ENCODE measurements around the gene ANLN.
A peak's percentile ranks its signal among the peaks of the same experiment; 100 is the strongest.
"Not testable (repeated sequence)": the region's sequence is repeated elsewhere in the genome, so short reads cannot be mapped to it uniquely, and the experiment has no call there.

Gene ANLN, protein sequence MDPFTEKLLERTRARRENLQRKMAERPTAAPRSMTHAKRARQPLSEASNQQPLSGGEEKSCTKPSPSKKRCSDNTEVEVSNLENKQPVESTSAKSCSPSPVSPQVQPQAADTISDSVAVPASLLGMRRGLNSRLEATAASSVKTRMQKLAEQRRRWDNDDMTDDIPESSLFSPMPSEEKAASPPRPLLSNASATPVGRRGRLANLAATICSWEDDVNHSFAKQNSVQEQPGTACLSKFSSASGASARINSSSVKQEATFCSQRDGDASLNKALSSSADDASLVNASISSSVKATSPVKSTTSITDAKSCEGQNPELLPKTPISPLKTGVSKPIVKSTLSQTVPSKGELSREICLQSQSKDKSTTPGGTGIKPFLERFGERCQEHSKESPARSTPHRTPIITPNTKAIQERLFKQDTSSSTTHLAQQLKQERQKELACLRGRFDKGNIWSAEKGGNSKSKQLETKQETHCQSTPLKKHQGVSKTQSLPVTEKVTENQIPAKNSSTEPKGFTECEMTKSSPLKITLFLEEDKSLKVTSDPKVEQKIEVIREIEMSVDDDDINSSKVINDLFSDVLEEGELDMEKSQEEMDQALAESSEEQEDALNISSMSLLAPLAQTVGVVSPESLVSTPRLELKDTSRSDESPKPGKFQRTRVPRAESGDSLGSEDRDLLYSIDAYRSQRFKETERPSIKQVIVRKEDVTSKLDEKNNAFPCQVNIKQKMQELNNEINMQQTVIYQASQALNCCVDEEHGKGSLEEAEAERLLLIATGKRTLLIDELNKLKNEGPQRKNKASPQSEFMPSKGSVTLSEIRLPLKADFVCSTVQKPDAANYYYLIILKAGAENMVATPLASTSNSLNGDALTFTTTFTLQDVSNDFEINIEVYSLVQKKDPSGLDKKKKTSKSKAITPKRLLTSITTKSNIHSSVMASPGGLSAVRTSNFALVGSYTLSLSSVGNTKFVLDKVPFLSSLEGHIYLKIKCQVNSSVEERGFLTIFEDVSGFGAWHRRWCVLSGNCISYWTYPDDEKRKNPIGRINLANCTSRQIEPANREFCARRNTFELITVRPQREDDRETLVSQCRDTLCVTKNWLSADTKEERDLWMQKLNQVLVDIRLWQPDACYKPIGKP

DNA sequence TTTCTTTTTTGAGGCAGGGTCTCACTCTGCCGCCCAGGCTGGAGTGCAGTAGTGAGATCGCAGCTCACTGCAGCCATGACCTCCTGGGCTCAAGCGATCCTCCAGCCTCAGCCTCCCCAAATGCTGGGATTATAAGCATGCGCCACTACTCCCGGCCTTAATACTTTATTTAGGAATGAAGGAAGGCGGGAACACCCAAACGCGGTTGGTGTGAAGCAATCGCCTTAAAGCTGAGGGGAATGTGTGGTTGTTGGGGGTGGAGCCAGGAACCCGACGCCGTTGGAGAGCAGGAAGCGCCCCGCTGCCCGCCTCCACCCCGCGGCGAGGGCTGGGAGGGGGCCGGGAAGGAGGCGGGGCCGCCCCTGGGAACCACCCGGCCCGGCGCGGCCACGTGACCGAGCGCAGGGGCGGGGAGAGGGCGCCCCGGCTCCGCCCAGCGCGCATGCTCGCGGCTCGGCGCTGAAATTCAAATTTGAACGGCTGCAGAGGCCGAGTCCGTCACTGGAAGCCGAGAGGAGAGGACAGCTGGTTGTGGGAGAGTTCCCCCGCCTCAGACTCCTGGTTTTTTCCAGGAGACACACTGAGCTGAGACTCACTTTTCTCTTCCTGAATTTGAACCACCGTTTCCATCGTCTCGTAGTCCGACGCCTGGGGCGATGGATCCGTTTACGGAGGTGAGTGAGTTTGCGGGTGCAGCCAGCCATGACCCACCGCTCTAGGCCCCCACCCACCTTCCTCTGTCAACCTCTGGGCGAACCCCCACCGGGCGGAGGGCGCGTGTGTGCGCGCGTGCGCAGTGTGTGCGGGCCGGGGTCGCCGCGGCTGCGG is at the start of gene ANLN:
Gene ANLN, plus strand, starts transcription at position 492 of the 828 bp plus-strand sequence. Its CDS starts 165 bp downstream, at position 657.
- DNase-seq: peak; percentile 82

DNA sequence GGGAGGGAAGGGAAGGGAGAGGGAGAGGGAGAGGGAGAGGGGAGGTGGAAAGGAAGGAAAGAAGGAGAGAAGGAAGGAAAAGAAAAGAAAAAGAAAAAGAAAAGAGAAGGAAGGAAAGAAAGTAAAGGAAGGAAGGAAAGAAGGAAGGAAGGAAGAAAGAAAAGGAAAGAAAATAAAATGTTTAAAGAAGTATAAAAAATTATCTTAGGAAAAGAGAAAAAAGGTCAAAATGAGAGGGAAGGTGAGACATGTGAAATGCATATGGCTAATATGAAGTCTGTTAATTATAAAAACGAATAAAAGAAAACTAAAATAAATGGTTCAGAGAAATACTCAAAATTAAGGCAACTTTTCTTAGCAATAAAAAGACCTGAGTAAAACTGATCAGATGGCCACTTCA is 46.1 kb upstream of the ANLN start:
- no peak for DNase-seq

DNA sequence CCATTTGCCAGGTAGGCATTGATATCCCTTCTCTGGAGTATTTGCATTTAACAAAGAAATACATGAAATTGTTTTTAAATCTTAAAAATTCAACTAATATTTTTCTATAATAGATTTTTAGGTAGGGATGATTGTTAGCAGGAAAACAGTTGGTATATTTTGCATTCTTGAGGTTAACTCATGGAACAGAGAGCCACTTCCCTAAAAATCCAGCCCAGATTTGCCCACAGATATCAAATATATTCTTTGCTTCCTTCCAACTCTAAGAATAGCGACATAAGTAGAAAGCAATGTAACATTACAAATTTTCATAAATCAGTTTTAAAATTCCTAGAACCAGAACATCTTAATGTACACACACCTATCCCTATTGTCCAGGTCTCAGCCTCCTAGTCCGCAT is 45.0 kb upstream of the ANLN start:
- DNase-seq: no peak

DNA sequence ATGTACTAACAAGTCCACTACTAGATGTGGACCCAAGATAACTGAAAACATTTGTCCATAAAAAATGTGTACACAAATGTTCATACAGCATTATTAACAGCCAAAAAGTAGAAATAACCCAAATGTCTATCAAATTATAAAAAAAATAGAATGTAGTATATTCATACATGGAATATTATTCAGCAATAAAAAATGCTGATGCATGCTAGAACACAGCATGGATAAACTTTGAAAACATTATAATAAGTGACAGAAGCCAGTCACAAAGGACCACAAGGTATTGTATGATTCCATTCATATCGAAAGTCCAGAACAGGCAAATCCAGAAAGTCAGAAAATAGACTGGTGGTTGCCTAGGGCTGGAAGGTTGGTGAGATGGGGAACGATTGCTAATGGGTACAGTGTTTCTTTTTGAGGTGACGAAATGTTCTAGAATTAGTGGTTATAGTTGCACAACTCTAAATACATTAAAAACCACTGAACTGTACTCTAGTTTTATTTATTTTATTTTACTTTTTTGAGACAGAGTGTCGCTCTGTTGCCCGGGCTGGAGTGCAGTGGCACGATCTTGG is 43.3 kb upstream of the ANLN start:
- DNase-seq: no peak

DNA sequence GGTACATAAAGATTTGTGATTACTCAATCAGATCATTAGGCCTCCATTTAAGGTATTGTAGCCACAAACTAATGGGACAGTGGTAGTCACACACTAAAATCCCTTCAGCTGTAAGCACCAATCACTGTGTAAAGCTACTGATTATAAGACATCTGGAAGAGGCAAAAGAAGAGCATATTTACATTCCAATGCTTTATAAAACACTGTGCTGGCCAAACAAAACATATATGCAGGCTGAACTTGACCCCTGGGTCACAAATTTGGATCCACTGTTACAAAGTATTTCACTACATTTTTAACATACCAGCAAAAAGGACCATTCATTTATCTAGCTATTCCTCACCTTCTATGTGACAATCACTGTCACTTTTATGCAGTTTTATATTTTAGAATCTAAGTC is 41.4 kb upstream of the ANLN start:
- no peak for DNase-seq

DNA sequence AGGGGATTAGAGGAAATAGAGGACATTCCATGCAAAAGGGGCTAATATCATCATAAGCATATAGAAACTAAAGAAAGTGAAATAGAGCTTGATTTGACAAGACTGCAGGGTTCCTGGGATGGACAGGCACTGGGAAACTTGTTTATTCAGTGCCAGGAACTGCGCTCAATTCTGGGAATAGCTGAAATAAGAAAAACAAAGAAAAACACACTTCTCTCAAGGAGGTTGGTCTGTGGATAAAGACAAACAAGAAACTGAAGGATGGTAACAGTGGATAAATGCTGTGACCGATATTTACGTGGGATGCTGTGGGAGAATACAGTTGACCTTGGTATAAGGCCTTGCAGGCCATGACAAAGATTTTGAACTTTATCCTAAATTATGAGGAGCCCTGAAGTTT is 40.9 kb upstream of the ANLN start:
- DNase-seq: no peak

DNA sequence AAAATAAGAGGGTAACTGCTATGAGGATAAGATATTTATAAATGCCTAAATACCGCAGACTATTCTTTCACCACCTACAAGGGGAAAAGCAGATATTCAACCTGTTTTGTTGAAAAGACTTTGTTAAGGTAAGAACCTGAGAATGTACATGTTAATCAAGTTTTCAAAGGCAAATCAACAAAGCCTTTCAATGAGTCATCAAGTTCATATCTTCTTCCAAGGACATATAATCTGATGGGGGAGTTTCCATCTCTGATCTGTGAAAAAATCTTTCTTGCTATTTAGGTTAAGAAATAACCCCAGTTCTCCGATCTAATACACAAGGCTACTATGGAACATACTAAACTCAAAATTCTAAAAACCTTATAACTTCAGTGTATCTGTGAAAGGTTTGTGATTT is 40.0 kb upstream of the ANLN start:
- DNase-seq: no peak

DNA sequence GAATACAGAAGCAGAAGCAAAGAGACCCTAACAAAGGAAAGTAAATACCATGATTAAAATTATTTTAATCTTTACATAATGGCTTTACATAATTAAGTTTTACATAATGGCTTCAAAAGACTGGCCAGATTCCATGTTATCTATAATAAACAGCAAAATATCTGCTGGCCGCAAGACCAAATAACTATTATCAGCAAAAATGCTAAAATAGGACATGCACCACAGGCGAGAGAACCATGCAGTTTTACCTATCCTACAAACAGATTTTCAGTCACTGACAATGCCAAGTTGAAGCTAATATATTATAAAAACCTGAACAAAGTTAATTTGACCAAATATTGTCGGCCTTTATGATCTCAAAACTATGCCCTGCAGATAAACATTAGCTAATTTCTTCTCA is 34.2 kb upstream of the ANLN start:
- no peak for DNase-seq

DNA sequence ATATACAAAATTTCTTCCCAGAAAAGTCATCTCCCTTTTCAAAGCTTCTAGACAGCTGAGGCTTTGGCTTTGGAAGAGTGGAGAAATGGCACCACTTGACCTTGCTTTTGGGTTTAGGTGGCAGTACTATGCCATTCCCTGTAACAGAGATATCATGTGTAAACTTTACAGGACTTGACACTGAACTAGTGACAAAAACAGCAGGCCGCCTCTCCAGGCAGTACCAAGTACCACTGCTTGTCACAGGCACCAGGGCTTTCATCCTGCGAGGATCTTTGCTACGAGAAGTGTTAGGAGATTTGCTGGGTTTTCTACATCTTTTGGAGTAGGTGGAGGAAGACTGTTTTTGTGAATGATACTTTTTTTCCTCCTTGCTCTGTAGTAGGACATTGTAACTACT is 32.6 kb upstream of the ANLN start:
- no peak for DNase-seq

DNA sequence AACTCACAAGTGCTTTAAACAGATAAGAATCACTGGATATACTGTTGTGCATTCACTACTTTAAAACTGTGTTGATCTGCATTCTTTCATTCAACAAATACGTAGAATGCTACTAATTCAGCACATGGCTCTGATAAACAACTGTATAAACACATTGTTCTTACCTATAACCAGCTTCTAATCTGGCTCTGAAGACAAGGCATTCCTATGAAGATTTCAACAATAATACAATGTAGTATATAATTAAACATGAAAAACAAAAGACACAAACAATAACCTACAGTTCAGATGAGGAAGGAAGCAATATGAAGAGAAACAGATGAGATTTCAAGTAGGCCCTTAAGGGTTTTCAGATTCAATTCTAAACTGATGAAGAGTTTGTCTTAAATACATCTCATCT is 31.1 kb upstream of the ANLN start:
- DNase-seq: no peak

DNA sequence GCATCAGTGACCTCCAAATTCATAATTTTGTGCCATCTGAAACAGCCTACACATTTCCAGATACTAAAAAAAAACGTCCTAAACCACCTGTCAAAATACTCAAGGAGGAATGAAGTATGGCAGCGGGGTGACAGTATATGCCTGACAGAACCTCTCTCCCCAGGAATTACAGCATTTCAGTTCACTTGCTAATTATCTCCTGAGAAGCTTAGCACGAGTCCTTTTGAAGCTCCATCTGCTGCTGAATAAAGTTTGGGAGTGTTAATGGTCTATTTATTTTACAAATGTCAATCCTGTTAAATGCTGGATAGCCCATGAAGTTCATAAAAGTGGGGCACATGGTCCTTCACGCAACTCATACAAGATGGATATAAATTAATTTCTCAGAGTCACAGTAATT is 29.4 kb upstream of the ANLN start:
- no peak for DNase-seq

DNA sequence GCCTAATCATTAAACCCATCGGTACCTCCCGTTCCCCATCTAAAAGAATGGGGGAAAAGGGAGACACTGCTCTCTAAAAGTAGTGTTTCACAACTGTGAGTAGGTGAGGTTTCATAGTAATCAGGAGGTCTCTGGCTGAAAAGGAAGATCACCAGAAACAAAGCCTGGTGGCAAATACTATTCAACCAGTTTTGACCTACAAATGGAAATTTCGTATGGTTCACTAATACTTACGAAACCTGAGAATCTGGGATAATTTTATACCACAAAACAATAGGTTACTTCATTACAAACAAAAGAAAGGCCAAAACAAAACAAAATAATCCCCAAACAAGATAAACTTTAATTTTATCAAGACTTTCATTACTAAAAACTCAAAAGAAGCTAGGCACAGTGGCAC is 28.4 kb upstream of the ANLN start:
- DNase-seq: no peak

DNA sequence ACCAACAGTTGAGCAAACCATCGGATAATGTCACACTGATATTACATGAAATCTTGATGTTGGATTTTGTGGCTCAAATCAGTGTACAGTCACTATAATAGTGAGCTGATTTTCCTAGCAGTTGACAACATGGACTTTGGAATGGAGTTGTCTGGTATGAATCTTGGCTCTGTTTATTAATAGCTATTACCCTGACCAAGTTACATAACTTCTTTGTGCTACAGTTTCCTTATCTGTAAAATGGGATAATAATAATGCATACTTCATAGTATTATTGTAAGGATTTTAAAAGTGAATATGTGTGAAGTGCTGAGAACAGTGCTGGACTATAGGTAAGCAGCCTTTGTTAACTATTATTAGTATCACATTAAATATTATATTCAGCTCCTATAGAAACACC is 26.1 kb upstream of the ANLN start:
- DNase-seq: no peak

DNA sequence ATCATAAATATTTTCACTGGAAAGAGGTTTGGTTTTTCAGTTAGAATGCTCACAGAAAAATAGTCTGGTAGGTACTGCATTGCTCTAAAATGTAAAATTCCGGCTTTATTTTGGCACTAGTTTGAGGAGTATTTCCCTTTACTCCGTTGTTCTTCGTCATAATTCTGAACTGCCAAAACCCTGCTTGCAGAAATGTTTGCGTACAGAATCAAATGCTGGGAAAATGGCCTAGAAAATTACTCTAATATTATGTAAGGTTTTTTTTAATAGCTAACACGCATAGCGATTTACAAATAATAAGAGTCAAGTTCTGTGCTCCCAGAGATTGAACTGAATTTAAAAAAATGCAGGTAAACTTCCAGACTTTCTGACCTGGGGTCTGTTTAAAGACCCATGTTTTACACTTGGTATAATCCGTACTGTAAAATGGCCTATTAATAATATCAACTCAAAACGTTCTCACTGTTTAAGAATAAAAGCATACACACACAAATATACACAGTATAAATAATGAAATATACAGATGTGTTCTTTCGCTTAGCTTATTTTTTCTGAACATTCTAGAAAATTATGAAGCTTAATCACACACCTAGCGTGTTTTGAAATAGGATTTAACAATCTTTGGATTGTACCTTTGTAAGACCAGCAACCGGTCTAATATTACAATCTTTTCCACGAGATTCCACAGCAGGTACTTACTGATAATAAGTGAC is 23.5 kb upstream of the ANLN start:
- DNase-seq: no peak

DNA sequence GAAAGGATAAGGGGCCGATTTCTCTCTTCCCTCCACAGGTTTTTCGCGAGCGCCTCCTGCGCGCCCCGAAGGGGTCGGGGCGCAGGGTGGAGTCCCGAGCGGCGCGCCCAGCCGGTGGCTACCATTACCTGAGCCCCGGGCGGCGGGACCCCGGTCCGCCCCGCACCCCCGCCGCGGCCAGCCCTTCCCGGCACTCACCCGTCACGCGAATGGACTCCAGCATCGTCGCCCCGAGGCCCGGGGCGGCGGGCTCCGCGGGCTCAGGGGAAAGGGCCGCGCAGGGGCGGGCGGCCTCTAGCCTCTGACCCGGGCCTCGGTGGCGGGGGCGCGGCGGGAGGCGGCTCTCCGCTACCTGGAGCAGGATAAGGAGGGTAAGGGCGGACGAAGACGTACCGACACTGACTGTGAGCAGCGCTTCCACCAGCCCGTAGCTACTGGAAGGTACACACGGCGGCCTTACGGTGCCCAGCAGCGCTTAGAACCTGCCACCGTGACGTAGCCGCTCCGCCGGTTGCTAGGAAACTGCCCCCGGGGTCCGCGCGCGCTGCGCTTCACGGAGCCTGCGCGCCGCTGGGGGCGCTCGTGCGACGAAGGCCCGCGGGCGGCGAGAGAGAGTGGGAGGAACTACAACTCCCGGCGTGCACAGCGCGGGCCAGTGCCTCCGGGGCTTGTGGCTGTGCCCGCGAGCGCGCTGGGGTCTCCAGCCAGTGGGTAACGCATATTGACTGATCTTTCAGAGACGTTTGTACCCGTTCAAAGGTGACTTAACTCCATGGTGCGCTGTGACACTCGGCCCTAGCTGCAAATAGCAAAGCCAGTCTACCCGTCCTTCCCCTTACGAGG is 22.7 kb upstream of the ANLN start:
- peak; percentile 90 for DNase-seq

DNA sequence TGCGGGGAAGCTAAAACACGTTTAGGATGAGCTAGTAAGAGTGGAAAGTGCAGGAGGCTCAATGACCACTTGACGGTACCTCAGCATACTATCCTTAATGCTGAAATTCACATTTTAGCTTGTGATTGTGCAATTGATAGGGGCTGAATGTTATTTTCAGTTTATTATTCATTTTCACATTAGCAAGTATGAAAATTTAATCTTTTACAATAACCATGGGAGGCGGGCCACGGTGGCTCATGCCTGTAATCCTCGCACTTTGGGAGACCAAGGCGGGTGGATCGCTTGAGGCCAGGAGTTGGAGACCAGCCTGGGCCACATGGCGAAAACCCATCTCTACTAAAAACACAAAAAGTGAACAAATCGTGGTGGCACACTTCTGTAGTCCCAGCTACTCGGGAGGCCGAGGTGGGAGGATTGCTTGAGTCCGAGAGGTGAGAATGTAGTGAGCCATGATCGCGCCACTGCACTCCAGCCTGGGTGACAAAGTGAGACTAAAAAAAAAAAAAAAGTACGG is 22.0 kb upstream of the ANLN start:
- no peak for DNase-seq

DNA sequence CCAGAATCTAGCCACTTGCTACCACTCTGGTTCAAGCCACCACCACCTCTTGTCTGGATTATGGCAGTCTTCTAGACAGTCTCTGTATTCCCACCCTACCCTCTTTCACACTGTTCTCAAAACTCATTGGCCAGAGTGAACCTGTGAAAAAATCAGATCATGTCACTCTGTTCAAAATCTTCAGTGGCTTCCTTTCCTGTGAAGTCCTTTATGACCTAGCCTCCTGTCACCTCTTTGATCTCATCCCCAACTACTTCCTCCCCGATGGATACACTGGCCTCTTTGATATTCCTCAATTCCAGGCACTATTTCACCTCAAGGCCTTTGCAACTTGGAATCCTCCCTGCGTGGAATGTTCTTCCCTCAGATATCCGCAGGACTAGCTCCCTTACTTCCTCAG is 21.2 kb upstream of the ANLN start:
- no peak for DNase-seq

DNA sequence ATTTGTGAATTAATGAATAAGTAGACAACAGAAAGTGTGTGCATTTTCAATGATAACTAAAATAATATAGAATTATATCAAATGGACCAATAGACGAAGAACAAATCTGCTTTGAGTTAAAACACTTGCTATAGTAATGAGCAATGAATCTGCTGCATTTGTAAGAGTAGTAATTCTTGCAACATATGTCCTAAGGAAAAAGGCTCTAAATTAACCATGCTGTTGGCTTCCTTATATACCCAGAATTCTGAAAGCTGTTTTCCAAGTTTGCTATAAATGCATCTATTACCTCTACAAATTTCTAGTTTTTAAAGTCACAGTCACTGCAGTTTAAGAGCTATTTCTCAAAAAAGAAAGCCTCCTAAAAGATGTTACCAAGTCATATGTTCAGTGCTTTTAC is 20.5 kb upstream of the ANLN start:
- no peak for DNase-seq

DNA sequence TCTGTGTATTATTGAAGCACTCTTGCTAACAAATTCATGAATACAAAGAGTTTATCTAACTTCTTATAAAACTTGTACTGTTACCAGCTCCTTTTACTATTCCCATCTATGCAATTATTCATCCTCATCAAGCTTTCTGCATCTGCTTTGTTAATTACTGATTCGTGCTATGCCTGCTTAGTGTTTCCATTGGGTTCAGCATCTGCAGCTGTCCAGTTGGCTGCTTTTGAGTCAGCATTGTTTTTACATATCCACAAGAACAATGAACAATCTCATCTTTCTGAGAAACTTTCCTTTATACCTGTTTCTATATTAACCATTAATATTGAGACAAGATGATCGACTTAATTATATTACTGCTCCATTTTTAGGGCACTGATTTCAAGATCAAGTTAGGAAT is 19.6 kb upstream of the ANLN start:
- DNase-seq: no peak

DNA sequence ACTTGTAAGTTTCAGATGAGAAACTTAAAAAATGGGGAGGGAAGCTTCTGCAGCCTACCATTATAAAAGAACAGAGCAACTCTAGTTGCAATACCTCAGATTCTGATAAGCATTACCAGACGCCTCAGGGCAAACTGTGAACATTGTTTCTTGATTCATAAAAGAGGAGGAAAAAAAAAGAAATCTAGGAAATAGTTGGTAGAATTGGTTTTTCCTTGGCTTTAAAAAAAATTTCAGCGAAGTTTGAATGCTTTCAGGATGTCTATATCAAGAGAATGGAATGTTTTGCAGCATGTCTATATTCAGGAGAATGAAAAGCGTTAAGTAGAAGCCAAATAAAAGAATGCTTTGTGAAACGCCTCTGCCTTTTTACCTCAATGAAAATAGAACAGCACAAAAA is 17.5 kb upstream of the ANLN start:
- no peak for DNase-seq

DNA sequence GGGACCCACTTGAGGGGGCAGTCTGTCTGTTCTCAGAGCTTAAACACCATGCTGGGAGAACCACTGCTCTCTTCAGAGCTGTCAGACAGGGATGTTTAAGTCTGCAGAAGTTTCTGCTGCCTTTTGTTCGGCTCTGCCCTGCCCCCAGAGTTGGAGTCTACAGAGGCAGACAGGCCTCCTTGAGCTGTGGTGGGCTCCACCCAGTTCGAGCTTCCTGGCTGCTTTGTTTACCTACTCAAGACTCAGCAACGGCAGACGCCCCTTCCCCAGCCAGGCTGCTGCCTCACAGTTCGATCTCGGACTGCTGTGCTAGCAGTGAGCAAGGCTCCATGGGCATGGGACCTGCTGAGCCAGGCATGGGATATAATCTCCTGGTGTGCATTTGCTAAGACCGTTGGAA is 11.1 kb upstream of the ANLN start:
- not testable (repeated sequence) for DNase-seq
